HEK293T (cell line): ENCODE measurements around the gene ABLIM2.

Experiments used
- ARNT ChIP-seq: fragments of 450-650 bp; IDR thresholded peaks from 2 replicates; pipeline ENCODE4 v1.6.1; 2017; ENCODE audit warnings: mild to moderate bottlenecking
- CTBP1 ChIP-seq: fragments of 450-650 bp; IDR thresholded peaks from 2 replicates; pipeline ENCODE4 v1.6.1; 2016; ENCODE audit warnings: borderline replicate concordance
- FOXM1 ChIP-seq: fragments of 450-650 bp; IDR thresholded peaks from 2 replicates; pipeline ENCODE4 v1.6.1; 2017; ENCODE audit warnings: mild to moderate bottlenecking, borderline replicate concordance
- HDGF ChIP-seq: fragments of 450-650 bp; IDR thresholded peaks from 2 replicates; pipeline ENCODE4 v1.6.1; 2017; ENCODE audit warnings: antibody characterized with exemption, borderline replicate concordance
- NFRKB ChIP-seq: fragments of 450-650 bp; IDR thresholded peaks from 2 replicates; pipeline ENCODE4 v1.6.1; 2016; ENCODE audit warnings: mild to moderate bottlenecking, moderate library complexity
- SP1 ChIP-seq: fragments of 450-650 bp; IDR thresholded peaks from 2 replicates; pipeline ENCODE4 v1.6.1; 2017
- ZNF384 ChIP-seq: fragments of 450-650 bp; IDR thresholded peaks from 2 replicates; pipeline ENCODE4 v1.6.1; 2016

GRCh38 chr4:7956270-7956808, 202.3 kb downstream of the ABLIM2 start:
- TF ChIP-seq SP1 (no peak), CTBP1 (no peak), ZNF384 (no peak), FOXM1 (no peak), ARNT (no peak), NFRKB (no peak), HDGF (no peak)
